GM19238 (cell line): ENCODE measurements around the gene CCSER1.
"Not testable (repeated sequence)": the region's sequence is repeated elsewhere in the genome, so short reads cannot be mapped to it uniquely, and the experiment has no call there.

Experiments
- DNase-seq: peaks from one replicate; pipeline ENCODE4 v3.0.0; 2011; ENCODE audit warnings: low spot score; ENCODE audit not compliant: insufficient read length

Gene CCSER1

DNA sequence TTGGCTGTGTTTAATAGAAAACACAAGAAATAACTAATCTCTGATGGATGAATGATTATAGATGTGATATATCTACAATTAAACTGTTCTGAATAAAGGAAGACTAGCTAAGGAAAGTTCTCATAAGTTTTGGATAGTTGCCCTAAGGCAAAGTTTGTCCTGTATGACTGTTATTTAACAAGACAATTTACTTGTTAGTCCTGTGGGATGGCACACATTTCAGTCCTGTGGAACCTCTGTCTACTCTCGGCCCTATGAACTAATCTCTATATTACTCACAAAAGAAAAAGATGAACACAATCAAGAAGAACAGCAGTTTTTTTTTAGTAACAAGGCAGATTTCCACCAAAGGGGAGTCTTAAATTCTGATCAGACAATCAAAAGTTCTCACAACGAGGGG, 314.6 kb downstream of the CCSER1 start:
- DNase-seq: no peak

DNA sequence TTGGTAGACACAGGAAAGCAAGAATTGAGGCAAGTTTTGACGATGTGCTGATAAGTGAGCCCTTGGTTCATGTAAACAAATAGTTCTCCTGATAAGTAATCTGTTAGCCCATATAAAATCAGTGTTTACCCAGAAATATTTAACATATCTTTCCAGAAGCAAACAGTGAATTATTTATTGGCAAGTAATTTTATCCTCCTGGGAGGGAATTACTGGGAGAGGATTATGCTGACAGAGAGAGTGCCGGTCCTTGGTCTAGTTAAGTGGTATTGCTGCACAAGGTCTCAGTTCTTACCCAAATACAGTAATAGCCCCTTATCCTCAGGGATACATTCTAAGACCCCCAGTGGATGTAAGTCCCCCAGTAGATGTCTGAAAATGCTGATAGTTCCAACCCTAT, 315.4 kb downstream of the CCSER1 start:
- DNase-seq: no peak

DNA sequence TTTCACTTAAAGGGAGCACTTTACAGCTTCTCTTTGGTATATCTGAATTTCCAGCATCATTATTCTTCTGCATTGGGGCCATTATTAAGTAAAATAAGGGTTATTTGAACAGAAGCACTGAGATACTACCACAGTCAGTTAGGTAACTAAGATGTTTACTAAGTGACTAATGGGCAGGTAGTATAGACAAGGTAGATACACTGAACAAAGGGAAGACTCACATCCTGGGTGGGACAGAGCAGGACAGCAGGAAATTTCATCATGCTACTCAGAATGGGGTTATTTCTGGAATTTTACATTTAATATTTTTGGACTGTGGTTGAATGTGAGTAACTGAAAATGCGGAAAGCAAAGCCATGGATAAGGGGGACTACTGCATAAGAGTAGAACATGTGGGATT, 316.0 kb downstream of the CCSER1 start:
- DNase-seq: no peak

DNA sequence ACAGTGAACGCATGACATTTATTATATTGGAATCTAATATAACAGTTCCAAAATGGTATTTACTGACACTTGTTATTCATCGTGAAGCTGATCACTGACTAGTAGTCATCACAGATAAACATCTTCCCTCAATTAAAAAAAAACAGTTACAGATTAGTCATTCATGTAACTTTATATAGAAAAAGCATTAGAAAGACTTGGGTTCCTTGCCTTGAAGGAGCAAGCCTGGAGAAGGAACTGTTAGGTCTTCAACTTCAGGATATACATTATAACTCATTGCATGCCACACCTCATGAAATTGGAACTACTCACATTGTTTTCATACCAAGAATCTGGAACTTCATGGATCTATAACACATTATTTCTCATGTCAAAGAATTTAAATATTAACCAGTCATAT, 317.7 kb downstream of the CCSER1 start:
- no peak for DNase-seq

DNA sequence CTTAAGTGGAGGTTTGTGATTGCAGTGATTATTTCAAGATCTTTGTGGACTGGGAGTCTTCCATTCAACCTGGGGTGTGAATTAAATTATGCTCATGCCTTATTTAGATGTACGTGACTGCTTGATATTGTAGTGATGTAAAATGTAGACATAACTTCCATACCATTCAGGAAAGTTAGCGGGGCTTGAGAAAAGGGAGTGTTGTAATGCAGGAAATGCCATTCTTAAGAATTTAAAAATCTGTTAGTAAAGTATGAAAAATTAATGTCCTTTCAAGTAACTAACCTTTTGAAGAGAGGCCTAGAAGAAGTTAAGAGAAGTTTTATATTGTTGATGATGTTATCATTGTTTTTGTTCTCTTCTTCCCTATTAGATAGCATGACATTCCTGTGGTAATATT, 318.2 kb downstream of the CCSER1 start:
- DNase-seq: no peak

DNA sequence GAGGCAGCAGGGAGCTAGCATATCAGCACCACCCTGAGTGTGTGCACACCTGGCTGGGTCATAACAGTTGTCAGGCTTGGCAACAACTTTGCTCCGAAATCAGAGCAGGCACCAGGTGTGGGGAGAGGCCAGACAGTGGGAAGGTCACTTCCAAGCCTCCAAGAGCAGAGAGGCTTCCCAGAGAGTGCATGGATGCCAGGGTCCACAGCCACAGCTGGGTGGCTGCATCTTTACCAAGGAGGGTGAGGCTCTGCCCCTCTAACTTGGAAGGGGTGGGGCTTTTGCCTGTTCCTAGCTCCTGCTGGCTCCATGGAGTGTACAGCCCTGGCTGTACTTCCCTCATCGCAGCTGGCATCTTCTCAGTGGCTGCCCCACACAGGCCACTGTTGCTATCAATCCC, 322.4 kb downstream of the CCSER1 start:
- DNase-seq: no peak

DNA sequence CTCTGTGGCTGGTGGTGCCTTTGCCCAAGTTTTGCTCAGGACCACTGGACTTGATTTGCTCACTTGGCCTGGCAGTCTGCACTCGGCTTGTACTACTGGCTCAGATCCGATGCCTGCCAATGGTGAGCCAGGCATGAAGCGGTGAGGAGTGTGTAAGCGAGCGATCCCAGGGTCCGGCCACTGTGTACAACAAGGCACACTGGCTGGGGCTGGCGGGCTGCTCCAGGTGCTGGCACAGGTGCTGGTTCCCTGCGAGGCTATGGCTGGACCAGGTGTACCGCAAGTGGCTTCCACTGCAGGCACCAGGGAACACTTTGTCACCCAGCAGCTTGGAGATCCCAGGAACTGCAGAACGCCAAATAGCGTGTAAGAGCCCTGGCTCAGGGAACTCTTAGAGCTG, 329.7 kb downstream of the CCSER1 start:
- DNase-seq: no peak

DNA sequence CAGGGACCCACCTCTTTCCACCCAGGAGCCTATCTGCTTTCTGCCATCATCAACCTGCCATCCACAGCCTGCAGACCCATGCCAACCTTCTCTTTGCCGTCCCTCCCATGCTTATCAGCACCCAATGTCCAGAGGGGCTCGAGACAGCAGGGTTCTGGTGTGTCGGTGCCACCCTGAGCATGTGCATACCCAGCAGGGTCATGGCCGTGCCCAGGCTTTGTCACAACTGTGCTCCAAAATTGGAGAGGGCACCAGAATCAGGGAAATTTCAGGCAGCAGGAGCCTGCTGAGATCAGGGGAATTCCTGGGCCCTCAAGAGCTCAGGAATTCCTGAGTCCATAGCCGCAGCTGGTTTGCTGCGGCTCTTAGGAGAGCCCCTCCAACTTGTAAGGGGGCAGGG, 330.6 kb downstream of the CCSER1 start:
- no peak for DNase-seq

DNA sequence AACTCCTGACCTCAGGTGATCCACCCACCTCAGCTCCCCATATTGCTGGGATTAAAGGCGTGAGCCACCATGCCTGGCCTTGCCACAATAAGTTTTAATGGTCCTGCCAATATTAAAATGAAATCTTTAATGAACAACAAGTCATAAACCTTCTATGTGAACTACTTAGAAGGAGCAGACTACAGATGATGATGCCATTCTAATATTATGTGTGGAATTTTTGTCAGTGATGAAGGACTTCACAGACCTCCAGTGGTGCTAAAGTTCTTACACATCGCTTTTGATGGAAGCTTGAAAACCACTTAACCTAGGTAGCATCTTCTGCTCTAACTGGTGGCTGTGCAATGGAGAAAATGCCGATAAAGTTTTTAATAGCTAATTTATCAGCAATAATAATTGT, 331.4 kb downstream of the CCSER1 start:
- DNase-seq: no peak

DNA sequence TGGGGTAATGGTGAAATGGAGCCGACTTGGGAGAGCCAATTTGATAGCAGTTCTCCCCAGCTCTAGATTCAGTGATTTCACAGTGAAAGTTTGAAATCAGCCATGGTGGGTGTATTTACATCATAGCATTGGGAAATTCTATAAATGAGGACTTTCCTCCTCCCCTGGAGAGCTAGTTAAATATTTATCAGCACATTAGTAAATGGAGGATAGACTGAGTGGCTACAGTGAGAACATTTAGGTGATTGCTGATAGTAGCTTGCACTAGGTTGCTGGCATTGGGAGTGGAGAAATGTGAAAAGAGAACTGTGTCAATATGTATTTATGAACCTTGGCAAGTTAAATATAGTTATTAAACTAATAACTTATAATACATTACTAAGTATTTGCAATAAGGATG, 347.3 kb downstream of the CCSER1 start:
- no peak for DNase-seq

DNA sequence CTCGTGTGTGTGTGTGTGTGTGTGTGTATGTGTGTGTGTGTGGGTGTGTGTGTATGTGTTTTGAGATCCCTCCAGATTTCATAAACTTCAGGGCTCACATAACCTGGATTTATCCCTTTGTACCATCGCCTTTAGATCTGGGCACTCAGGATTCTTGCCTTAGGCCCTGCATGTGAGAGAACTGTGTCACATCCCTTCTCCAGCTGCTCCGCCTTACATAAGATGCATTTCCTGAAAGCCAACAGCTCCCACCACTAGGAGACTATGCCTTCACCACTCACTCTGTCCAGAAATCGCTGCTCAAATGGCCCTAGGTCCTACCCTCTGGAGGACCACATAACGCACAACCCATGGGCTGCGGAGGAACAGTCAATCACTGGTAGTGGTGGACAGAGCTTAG, 348.8 kb downstream of the CCSER1 start:
- DNase-seq: no peak

DNA sequence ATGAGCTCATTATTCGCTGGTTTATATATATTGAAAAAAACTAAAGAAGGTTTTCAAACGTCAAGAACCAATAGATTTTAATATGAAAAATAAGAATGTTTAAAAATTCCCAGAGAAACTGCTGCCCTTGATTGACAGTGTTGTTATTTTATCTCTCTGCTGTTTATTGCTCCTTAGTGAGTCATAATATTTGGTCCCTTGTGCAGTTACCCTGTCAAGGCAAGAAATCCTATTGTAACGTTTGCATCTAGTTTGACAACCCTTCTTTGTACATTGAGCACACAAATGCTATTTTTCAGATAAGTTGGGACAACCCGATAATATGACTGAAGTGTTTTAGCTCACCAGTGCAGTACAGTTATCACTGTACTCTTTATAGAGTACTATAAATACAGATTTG, 349.4 kb downstream of the CCSER1 start:
- DNase-seq: no peak

DNA sequence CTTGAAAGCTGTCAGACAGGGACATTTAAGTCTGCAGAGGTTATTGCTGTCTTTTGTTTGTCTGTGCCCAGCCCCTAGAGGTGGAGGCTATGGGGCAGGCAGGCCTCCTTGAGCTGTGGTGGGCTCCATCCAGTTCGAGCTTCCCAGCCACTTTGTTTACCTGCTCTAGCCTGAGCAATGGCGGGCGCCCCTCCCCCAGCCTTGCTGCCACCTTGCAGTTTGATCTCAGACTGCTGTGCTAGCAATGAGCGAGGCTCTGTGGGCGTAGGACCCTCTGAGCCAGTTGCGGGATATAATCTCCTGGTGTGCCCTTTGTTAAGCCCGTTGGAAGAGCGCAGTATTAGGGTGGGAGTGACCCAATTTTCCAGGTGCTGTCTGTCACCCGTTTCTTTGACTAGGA, 357.7 kb downstream of the CCSER1 start:
- not testable (repeated sequence) for DNase-seq

DNA sequence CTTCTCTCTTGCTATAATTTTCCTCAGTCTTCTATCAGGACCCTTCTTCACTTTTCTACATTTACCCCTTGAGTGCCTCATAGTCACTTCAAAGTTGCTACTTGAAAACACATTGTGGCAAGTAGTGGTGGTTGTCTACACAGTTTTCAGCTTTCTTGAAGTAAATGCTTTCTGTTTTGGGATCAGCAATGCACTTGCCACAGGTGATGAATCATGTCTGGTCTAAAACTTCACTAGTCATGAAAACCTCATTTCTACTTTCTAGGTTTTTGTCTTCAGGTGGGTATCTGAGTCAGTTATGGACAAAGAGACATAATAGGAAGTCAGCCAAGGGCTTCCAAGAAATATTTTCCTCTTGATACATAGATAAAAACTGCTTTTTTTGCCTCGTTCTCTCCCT, 359.2 kb downstream of the CCSER1 start:
- DNase-seq: no peak

DNA sequence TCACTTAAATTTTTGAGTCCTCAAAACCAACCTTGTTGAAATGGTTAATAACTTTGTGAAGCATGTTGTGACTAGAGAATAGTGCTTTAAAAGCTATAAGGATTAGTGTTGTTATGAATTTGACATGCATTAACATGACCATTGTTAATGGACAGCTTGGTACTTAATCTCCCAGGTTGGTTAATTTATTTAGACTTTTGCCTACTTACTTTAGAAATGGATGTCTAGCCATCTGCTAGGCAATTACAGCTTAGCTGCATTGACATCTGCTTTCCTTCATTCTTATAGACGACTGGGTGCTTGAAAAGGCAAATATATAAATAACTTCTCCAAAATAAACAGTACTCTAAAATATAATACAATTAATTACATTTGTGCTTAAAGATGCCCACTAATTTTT, 368.0 kb downstream of the CCSER1 start:
- DNase-seq: no peak

DNA sequence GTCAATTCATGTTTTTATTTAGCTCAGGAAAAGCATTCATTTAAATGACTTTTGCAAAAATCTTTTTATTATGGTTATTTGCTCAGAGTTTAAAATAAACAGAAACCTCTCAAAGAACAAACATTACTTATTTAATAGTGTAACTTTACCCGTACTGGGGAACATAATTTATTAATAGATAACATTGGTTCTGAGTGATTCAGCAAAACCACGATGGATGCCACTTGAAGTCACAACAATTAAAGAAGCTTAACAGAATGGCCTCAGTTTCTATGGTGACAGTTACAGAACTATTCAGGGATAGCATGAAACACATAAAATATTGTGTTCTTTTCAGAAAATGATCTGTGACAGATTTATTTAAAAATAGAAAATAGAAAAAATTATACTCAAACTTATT, 368.7 kb downstream of the CCSER1 start:
- DNase-seq: no peak

DNA sequence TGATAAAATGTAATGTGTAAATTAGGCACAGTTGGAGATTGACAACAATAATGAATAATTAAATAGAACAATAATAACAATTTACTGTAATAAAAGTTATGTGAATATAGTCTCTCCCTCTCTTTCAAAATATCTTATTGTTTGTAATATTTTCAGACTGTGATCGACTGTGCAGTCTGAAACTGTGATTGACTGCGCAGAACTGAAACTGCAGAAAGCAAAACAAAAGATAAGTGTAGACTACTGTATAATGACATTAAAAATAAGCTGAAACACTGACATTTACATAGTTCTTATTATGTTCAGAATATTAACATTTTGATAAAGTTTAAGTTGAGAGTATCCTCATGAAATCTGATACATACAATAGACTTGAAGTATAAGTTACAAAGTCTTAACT, 371.0 kb downstream of the CCSER1 start:
- DNase-seq: no peak

DNA sequence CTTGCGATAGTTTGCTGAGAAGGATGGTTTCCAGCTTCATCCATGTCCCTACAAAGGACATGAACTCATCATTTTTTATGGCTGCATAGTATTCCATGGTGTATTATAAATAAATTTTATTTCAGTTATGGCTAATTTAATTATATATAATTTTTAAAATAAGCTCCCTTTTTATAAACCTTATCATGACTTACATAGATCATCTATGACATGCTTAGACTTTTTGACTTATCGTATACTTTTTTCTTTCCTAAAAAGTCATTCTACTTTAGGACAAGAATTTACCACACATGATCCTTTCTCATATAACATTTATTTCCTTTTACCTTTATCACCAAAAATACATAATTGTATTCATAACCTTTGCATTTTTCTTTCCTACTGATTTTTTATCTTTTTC, 376.5 kb downstream of the CCSER1 start:
- DNase-seq: no peak

DNA sequence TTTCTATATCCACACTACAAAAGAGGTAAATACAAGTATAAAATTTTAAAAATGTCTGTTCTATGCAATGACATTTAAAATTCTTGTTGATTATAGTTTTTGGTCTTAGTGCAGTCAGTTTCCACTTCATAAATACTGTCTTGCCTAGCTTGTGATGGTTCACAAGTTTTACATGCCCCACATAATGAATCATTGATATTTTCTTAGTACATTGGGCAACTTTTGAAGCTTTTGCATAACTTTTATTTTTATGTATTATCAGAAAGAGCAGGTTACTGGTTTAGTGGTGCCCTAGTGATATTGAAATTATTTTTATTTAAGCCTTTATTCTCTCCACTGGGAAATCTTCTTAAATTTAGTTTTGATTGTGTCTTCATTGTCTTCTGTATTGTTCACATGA, 388.0 kb downstream of the CCSER1 start:
- no peak for DNase-seq

DNA sequence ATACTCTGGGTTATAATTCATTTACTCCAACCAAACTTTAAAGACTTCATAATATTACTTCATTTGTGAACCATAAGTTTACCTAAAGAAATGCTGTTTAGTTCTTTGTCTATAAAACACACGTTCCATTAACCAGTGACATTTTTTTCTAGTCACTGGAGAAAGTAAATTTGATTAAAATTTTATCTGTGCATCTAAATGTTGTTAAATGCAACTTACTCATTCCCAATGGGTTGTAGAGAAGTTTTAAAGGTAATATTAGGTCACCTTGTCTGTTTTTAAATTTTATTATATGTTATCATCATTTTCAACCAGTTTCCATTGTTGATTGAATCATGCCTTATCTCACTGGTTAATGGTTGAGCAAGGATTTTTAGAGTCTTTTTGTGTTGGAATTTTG, 401.4 kb downstream of the CCSER1 start:
- no peak for DNase-seq

DNA sequence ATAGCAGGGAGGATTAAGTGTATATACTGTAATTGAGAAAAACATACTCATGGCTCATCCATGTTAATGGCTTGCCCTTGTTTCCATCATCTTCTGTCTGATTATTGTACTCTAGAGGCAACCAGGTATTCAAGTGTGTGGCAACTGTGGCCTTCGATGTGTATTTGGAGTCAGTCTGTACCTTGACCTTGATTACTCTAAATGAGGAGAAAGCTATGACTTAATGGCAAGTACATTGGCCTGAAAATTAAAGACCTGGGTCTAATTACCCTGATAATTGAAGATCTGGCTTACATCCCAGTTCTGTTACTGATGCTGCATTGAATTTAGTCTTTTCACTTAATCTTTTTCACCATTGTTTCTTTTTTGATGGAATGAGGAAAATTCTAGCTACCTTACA, 409.2 kb downstream of the CCSER1 start:
- DNase-seq: no peak

DNA sequence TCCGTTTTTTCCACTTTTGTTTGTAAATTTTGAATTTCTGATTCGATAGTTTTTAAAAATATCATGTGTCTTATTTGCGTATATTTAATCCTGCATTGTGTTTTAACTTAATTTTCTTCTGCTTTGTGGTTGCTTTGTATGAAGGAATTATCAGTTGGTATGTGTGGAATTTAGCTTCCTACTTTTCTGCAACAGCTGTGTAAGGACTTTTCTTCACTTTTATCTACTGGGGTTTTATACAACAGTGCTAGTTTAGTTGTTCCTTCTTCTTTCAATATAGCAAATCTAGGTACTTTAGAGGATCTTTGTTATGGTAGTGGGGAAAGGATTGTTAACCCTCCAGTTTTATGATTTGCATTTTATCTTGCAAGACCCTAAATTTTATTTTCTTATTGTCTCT, 410.3 kb downstream of the CCSER1 start:
- DNase-seq: no peak

DNA sequence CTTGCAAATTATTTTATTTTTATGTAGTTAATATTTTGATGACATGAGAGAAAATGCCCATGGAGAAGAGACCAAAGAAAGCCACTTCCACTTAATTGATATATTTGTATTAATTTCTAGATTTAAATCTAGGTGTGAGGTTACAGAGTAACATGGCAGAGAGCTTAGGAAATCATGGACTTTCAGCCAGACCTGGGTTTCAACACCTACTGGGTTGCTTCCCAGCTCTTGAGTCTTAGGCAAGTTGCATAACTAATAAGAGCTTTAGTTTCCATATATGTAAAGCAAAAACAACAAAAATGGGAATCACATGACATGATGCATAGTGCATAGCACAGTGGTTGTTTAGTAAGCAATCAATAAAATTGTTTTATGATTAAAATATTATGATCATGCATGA, 413.3 kb downstream of the CCSER1 start:
- no peak for DNase-seq

DNA sequence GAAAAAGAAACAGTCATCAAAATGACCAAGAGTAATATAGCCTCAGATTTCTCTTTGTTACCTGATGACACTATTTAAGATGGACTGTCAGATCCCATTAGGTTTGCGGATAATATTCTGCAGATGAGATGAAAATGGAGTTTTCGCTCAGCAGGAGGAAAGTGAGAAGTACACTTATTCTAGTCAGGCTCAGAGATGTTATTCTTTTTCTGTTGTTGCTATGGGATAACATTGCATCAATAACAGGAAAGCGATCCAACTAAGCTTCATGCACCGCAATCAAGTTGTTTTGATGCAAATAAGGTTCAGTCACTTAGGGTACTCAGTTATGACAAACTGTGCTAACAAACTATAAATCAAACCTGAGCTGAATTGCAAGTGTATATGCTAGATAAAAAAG, 415.0 kb downstream of the CCSER1 start:
- DNase-seq: no peak
